IPS-15b (cell line): ENCODE results near the gene NKIRAS1.

Source experiments
- H3K27me3 ChIP-seq: one replicate; pipeline ENCODE4 v1.6.1; 2013; ENCODE audit warnings: low read length; ENCODE audit not compliant: control insufficient read depth, insufficient read depth
- H3K36me3 ChIP-seq: one replicate; pipeline ENCODE4 v1.6.1; 2013; ENCODE audit warnings: low read length; ENCODE audit not compliant: control insufficient read depth, insufficient read depth
- H3K4me1 ChIP-seq: one replicate; pipeline ENCODE4 v1.6.1; 2013; ENCODE audit warnings: mild to moderate bottlenecking, low read length; ENCODE audit not compliant: control insufficient read depth, insufficient read depth
- H3K4me3 ChIP-seq: one replicate; pipeline ENCODE4 v1.5.1; 2013; ENCODE audit warnings: low read depth, low read length
- H3K9ac ChIP-seq: one replicate; pipeline ENCODE4 v1.6.1; 2013; ENCODE audit warnings: low read depth, mild to moderate bottlenecking, low read length
- H3K9me3 ChIP-seq: one replicate; pipeline ENCODE4 v1.6.1; 2013; ENCODE audit warnings: mild to moderate bottlenecking, low read length; ENCODE audit not compliant: control insufficient read depth, insufficient read depth

NKIRAS1 gene

GRCh38 chr3:23950293-23950692, 33.5 kb upstream of the NKIRAS1 start:
- H3K4me1 ChIP-seq: peaks cover 7% of the 10 kb centered on the region
- no peak overlapping the region for H3K9ac ChIP-seq
- H3K9me3 ChIP-seq: no peaks in the 10 kb centered on the region
- H3K4me3 ChIP-seq: no peak overlapping the region
- no peaks in the 10 kb centered on the region for H3K36me3 ChIP-seq
- H3K27me3 ChIP-seq: no peaks in the 10 kb centered on the region

GRCh38 chr3:23949784-23950183, 33.0 kb upstream of the NKIRAS1 start:
- H3K9me3 ChIP-seq: no peaks in the 10 kb centered on the region
- no peak overlapping the region for H3K9ac ChIP-seq
- H3K4me1 ChIP-seq: peaks cover 7% of the 10 kb centered on the region
- H3K36me3 ChIP-seq: no peaks in the 10 kb centered on the region
- no peaks in the 10 kb centered on the region for H3K27me3 ChIP-seq
- no peak overlapping the region for H3K4me3 ChIP-seq

- H3K9me3 ChIP-seq: no peaks in the 10 kb centered on the region
- no peak overlapping the region for H3K9ac ChIP-seq
- no peak overlapping the region for H3K4me3 ChIP-seq
- H3K27me3 ChIP-seq: no peaks in the 10 kb centered on the region
- H3K36me3 ChIP-seq: no peaks in the 10 kb centered on the region
- peaks cover 9% of the 10 kb centered on the region for H3K4me1 ChIP-seq
Observed at GRCh38 chr3:23948761-23949160, 32.0 kb upstream of the NKIRAS1 start.

GRCh38 chr3:23945913-23946687, 29.3 kb upstream of the NKIRAS1 start:
- H3K9me3 ChIP-seq: no peaks in the 10 kb centered on the region
- peak overlapping the region; percentile 82 for H3K4me3 ChIP-seq
- peaks cover 5% of the 10 kb centered on the region for H3K27me3 ChIP-seq
- H3K4me1 ChIP-seq: peaks cover 11% of the 10 kb centered on the region
- no peaks in the 10 kb centered on the region for H3K36me3 ChIP-seq
- H3K9ac ChIP-seq: peak overlapping the region; percentile 77

- Histone ChIP-seq H3K9ac (no peak overlapping the region), H3K4me3 (no peak overlapping the region), H3K9me3 (no peaks in the 10 kb centered on the region), H3K36me3 (no peaks in the 10 kb centered on the region), H3K27me3 (peaks cover 5% of the 10 kb centered on the region), H3K4me1 (peaks cover 11% of the 10 kb centered on the region)
Observed at GRCh38 chr3:23945663-23945912, 28.8 kb upstream of the NKIRAS1 start.

GRCh38 chr3:23944861-23945662, 28.3 kb upstream of the NKIRAS1 start, which contains the start of gene NR1D2:
Gene NR1D2 (plus strand): TSS chr3:23945286. CDS start chr3:23945579, 293 bp downstream.
- no peaks in the 10 kb centered on the region for H3K36me3 ChIP-seq
- H3K27me3 ChIP-seq: peaks cover 5% of the 10 kb centered on the region
- H3K4me3 ChIP-seq: peak within 1 kb of the TSS; percentile 82
- H3K9ac ChIP-seq: peak within 1 kb of the TSS; percentile 77
- no peaks in the 10 kb centered on the region for H3K9me3 ChIP-seq
- peaks cover 11% of the 10 kb centered on the region for H3K4me1 ChIP-seq

GRCh38 chr3:23944007-23944783, 27.4 kb upstream of the NKIRAS1 start:
- Histone ChIP-seq H3K4me1 (peaks cover 11% of the 10 kb centered on the region), H3K9ac (peak overlapping the region; percentile 49), H3K9me3 (no peaks in the 10 kb centered on the region), H3K27me3 (peaks cover 5% of the 10 kb centered on the region), H3K36me3 (no peaks in the 10 kb centered on the region), H3K4me3 (peak overlapping the region; percentile 55)

GRCh38 chr3:23942546-23942945, 25.8 kb upstream of the NKIRAS1 start:
- no peak overlapping the region for H3K9ac ChIP-seq
- peaks cover 10% of the 10 kb centered on the region for H3K4me1 ChIP-seq
- H3K27me3 ChIP-seq: peaks cover 5% of the 10 kb centered on the region
- H3K9me3 ChIP-seq: no peaks in the 10 kb centered on the region
- H3K4me3 ChIP-seq: no peak overlapping the region
- H3K36me3 ChIP-seq: no peaks in the 10 kb centered on the region

GRCh38 chr3:23941440-23941839, 24.6 kb upstream of the NKIRAS1 start:
- Histone ChIP-seq H3K36me3 (no peaks in the 10 kb centered on the region), H3K4me1 (peaks cover 4% of the 10 kb centered on the region), H3K27me3 (peaks cover 5% of the 10 kb centered on the region), H3K4me3 (no peak overlapping the region), H3K9ac (no peak overlapping the region), H3K9me3 (no peaks in the 10 kb centered on the region)

GRCh38 chr3:23940775-23941174, 24.0 kb upstream of the NKIRAS1 start:
- Histone ChIP-seq H3K27me3 (peaks cover 5% of the 10 kb centered on the region), H3K9me3 (no peaks in the 10 kb centered on the region), H3K4me3 (no peak overlapping the region), H3K36me3 (no peaks in the 10 kb centered on the region), H3K4me1 (peaks cover 4% of the 10 kb centered on the region), H3K9ac (no peak overlapping the region)

GRCh38 chr3:23938688-23939087, 21.9 kb upstream of the NKIRAS1 start:
- Histone ChIP-seq H3K4me3 (no peak overlapping the region), H3K27me3 (peaks cover 5% of the 10 kb centered on the region), H3K4me1 (peaks cover under 1% of the 10 kb centered on the region), H3K36me3 (no peaks in the 10 kb centered on the region), H3K9ac (no peak overlapping the region), H3K9me3 (no peaks in the 10 kb centered on the region)
